Measurements from ENCODE around the gene CDH4.

DNA sequence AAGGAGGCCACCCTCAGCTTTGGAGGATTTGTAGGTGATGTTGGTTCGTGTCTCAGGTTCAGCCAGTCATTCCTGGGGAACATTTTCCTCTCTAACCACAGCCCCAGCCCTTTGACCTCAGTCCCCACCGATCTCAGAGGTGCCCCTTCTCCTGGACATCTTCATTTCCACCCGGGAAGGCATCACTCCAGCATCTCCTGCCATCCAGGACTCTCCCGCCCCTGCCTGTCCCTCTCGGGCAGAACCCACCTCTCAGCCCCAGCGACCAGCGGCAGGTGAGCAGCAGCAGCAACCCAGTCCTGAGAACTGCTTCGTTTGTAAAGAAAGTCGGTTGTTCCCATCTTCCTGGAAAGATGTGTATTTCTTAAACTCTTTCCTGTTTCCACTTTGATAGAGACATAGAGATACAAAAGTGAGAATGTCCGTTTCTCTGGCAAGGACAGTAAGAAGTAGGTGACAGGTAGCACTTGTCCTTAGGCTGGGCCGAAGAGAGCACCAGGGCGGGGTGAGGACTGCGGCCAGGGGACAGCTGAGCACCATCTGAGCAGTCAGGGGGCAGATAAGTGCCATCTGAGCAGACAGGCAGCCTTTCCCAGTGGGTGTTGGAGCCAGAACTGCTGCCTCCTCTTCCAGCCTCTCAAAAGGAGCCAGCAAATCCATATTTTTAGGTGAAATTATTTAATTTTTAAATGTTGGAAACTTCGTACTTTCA is 142.2 kb downstream of the CDH4 start:
- TF ChIP-seq, protein P1, sequence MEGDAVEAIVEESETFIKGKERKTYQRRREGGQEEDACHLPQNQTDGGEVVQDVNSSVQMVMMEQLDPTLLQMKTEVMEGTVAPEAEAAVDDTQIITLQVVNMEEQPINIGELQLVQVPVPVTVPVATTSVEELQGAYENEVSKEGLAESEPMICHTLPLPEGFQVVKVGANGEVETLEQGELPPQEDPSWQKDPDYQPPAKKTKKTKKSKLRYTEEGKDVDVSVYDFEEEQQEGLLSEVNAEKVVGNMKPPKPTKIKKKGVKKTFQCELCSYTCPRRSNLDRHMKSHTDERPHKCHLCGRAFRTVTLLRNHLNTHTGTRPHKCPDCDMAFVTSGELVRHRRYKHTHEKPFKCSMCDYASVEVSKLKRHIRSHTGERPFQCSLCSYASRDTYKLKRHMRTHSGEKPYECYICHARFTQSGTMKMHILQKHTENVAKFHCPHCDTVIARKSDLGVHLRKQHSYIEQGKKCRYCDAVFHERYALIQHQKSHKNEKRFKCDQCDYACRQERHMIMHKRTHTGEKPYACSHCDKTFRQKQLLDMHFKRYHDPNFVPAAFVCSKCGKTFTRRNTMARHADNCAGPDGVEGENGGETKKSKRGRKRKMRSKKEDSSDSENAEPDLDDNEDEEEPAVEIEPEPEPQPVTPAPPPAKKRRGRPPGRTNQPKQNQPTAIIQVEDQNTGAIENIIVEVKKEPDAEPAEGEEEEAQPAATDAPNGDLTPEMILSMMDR (IDR thresholded peaks at IDR 0.05): no peak
- no peak for TF ChIP-seq POLR2AphosphoS5 (IDR thresholded peaks at IDR 0.05)

All from sigmoid colon (tissue), 4 donors.